IPS-18c (cell line): Measurements from ENCODE around the gene ARIH1.
"Not testable (repeated sequence)": the region's sequence is repeated elsewhere in the genome, so short reads cannot be mapped to it uniquely, and the experiment has no call there.

Source experiments
- H3K4me3 ChIP-seq: 2 replicates; pipeline ENCODE4 v1.7.0; 2013; ENCODE audit warnings: low read depth, mild to moderate bottlenecking, low read length, moderate library complexity; ENCODE audit not compliant: insufficient read depth
- H3K9me3 ChIP-seq: one replicate; pipeline ENCODE4 v1.6.1; 2013; ENCODE audit warnings: mild to moderate bottlenecking, low read length, moderate library complexity; ENCODE audit not compliant: control insufficient read depth, insufficient read depth

The ARIH1 gene

GRCh38 chr15:72566973-72567372, 92.8 kb downstream of the ARIH1 start:
- H3K9me3 ChIP-seq = no peaks in the 10 kb centered on the region

DNA sequence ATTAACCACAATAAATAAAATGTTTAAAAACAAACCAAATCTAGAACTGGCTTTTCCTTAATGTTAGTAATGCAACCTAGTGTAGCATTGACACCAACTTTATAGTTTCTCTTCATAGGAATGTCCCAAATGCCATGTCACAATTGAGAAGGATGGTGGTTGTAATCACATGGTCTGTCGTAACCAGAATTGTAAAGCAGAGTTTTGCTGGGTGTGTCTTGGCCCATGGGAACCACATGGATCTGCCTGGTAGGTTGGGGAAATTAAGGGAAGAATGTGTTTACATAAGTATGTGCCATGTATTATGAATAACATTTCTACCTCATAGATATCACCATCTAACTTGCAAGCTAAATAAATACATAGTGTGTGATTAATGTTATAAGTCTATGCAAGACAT, 95.9 kb downstream of the ARIH1 start:
- H3K9me3 ChIP-seq = no peaks in the 10 kb centered on the region

More at GRCh38 chr15:72566973-72567372, 92.8 kb downstream of the ARIH1 start:
- no peak overlapping the region for H3K4me3 ChIP-seq

GRCh38 chr15:72579814-72580213, 105.7 kb downstream of the ARIH1 start:
- H3K4me3 ChIP-seq = no peak overlapping the region
- no peaks in the 10 kb centered on the region for H3K9me3 ChIP-seq

More for the DNA sequence above, 95.9 kb downstream of the ARIH1 start:
- H3K4me3 ChIP-seq = no peak overlapping the region

DNA sequence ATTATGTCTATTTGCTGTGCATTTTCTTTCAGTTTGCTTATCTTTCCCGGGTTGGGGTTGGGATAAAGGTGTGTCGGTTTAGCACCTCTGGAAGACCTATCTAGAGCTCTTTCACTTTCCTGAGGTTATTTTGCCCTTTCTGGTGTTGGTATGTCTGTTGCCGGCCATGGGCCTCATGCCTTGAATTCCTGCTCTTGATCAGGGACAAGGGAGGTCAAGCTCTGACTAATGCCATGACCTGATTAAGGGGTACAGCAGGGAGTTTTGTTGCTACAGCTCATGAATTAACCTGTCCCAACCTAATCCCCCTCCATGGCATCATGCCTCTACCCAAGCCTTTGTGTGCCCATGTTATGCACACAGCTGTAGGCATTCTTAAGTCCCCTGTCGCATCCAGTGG, 109.9 kb downstream of the ARIH1 start:
- Histone ChIP-seq H3K9me3 (no peaks in the 10 kb centered on the region), H3K4me3 (no peak overlapping the region)

GRCh38 chr15:72585025-72585424, 110.9 kb downstream of the ARIH1 start:
- Histone ChIP-seq H3K4me3 (no peak overlapping the region), H3K9me3 (no peaks in the 10 kb centered on the region)

- Histone ChIP-seq H3K9me3 (no peaks in the 10 kb centered on the region), H3K4me3 (no peak overlapping the region)
Observed at GRCh38 chr15:72585476-72586058, 111.4 kb downstream of the ARIH1 start.

DNA sequence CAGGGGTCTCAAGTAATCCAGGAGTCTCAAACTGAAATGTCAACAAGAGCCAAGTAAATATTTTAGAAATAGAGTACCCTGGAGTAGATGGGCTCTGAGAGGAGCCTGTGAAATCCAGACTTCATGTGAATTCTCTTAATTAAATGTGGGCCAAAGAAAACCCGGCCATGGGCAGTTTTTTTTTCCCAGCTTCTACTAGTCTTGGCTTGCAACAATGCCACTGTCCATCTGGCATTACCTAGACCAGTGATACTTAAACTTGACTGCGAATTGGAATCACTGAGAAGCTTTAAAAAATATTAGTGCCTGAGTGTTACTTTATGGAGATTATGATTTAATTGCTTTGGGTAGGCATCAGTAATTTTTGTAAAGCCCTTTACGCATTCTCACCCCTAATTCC, 114.0 kb downstream of the ARIH1 start:
- Histone ChIP-seq H3K9me3 (no peaks in the 10 kb centered on the region), H3K4me3 (no peak overlapping the region)

DNA sequence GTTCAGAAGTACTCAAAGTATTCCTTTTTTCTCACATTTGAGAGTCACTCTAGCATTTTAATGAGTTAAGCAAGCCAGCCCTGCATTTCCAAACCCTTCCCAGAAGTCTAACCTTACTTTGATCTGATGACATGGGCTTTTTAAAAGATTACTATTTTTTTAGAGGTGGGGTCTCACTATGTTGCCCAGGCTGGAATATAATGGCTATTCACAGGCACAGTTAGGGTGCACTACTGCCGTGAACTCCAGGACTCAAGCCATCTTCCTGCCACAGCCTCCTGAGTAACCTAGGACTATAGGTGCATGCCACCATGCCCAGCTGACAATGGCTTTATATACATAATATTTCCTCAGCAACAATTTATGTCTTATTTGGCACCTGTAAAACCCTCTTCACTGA, 116.3 kb downstream of the ARIH1 start:
- H3K4me3 ChIP-seq = no peak overlapping the region
- no peaks in the 10 kb centered on the region for H3K9me3 ChIP-seq

- Histone ChIP-seq H3K9me3 (no peaks in the 10 kb centered on the region), H3K4me3 (no peak overlapping the region)
Observed at GRCh38 chr15:72591361-72591760, 117.2 kb downstream of the ARIH1 start.

- no peaks in the 10 kb centered on the region for H3K9me3 ChIP-seq
- no peak overlapping the region for H3K4me3 ChIP-seq
Observed at GRCh38 chr15:72592097-72592496, 118.0 kb downstream of the ARIH1 start.

GRCh38 chr15:72592676-72593075, 118.5 kb downstream of the ARIH1 start:
- H3K4me3 ChIP-seq = no peak overlapping the region

GRCh38 chr15:72593838-72594237, 119.7 kb downstream of the ARIH1 start:
- Histone ChIP-seq H3K4me3 (no peak overlapping the region), H3K9me3 (no peaks in the 10 kb centered on the region)

More at GRCh38 chr15:72592676-72593075, 118.5 kb downstream of the ARIH1 start:
- H3K9me3 ChIP-seq = no peaks in the 10 kb centered on the region

DNA sequence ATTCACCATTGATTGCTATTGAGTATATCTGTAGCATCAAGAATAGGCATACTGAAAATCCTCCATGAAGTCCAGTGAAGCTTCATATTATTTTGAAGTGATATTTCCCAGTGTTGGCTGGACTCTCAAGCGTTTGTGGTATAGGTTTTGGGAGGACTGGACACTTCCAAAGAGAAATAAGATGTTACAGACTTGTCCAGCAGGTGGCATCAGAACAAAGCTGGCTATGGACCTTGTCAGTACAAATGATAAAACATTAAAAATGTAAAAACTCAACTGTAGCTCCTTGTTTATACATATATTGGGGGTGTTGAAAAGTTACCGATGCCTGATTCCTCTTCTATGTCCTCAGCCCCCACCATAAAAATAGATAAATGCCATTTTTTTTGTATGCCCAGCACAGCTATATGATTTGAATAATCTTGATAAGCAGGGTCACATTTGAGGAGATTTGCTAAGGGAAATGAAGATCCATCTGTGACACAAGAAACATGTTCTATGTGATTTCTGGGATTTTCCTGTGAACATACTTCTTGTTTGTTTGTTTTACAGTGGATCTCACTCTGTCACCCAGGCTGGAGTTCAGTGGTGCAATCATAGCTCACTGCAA, 125.8 kb downstream of the ARIH1 start:
- no peak overlapping the region for H3K4me3 ChIP-seq
- no peaks in the 10 kb centered on the region for H3K9me3 ChIP-seq

- no peaks in the 10 kb centered on the region for H3K9me3 ChIP-seq
- no peak overlapping the region for H3K4me3 ChIP-seq
Observed at GRCh38 chr15:72604794-72605193, 130.7 kb downstream of the ARIH1 start.

- not testable (repeated sequence) for H3K4me3 ChIP-seq, H3K9me3 ChIP-seq
Observed at GRCh38 chr15:72608084-72608483, 134.0 kb downstream of the ARIH1 start.

GRCh38 chr15:72609862-72610261, 135.7 kb downstream of the ARIH1 start:
- no peaks in the 10 kb centered on the region for H3K9me3 ChIP-seq
- no peak overlapping the region for H3K4me3 ChIP-seq

DNA sequence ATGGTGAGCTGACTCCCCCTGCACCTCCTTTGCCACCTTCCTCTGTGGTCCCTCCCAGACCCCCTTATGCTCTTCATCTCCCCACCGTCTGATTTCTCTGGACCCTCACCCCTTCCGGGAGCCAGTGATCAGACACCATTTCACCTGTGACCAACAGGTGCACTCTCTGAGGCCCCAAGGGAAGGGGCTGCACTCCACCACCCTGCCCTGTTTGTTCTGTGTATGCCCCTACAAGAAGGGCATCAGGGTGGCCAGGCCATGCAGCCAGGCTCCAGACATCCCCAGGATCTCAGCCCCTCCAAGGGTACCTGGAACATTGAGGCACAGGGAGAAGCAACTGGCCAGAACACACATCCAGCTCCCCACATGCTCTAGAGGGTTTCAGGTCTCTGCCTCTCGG, 138.2 kb downstream of the ARIH1 start:
- H3K4me3 ChIP-seq, H3K9me3 ChIP-seq: not testable (repeated sequence)

- Histone ChIP-seq H3K9me3 (no peaks in the 10 kb centered on the region), H3K4me3 (no peak overlapping the region)
Observed at GRCh38 chr15:72614810-72615532, 140.8 kb downstream of the ARIH1 start.
